Keratinocyte (primary cell): Measurements from ENCODE around the gene ZNF526. TPM values are rescaled to one million over a fixed set of nuclear protein-coding genes. Genes with fewer than 3 reads are reported as not detected.

ENCODE experiments used
- DNase-seq: peaks from one replicate; pipeline ENCODE4 v3.0.0-alpha.2; 2011; ENCODE audit warnings: low read depth, missing footprints, low spot score
- FAIRE-seq: peaks from 2 replicates; lab custom pipeline; 2011; peaks lifted over from hg19 to GRCh38; lab: Jason Lieb, UNC
- H2AFZ ChIP-seq: 2 replicates; pipeline ENCODE4 v1.6.0; 2012; ENCODE audit warnings: low read length, control low read depth, inconsistent platforms; ENCODE audit not compliant: control insufficient read depth
- H3K27ac ChIP-seq: 2 replicates; pipeline ENCODE4 v1.5.1; 2011; ENCODE audit warnings: low read length; ENCODE audit not compliant: control insufficient read depth, insufficient read depth
- H3K27me3 ChIP-seq: 3 replicates; pipeline ENCODE4 v1.6.0; 2011; ENCODE audit warnings: low read length; ENCODE audit not compliant: control insufficient read depth, insufficient read depth; ENCODE audit errors: extremely low read depth
- H3K36me3 ChIP-seq, 2 experiments: 2 replicates in 1 of 2; 3 replicates in 1 of 2; pipeline ENCODE4 v1.5.1; 2011; ENCODE audit warnings: low read length in 2 of 2, mild to moderate bottlenecking in 1 of 2; ENCODE audit not compliant: control insufficient read depth in 2 of 2, insufficient read depth in 2 of 2; ENCODE audit errors: extremely low read depth in 1 of 2
- H3K4me1 ChIP-seq: 3 replicates; pipeline ENCODE4 v1.5.1; 2011; ENCODE audit warnings: low read length; ENCODE audit not compliant: control insufficient read depth, insufficient read depth; ENCODE audit errors: extremely low read depth
- H3K4me2 ChIP-seq: 3 replicates; pipeline ENCODE4 v1.6.0; 2011; ENCODE audit warnings: low read depth, low read length; ENCODE audit not compliant: control insufficient read depth, insufficient read depth; ENCODE audit errors: extremely low read depth
- H3K4me3 ChIP-seq, 3 experiments: fragments of 200-600 bp in 1 of 3; sonication (generic) in 1 of 3; 2 replicates in 2 of 3; 3 replicates in 1 of 3; pipeline ENCODE4 v1.5.1; 2011 to 2016; ENCODE audit warnings: low read length in 3 of 3, mild to moderate bottlenecking in 3 of 3, control low read depth in 2 of 3, inconsistent platforms in 1 of 3, low read depth in 1 of 3, mixed read lengths in 1 of 3, mixed run types in 1 of 3, moderate library complexity in 1 of 3; ENCODE audit not compliant: control insufficient read depth in 2 of 3, insufficient read depth in 2 of 3; ENCODE audit errors: extremely low read depth in 1 of 3
- H3K79me2 ChIP-seq: 2 replicates; pipeline ENCODE4 v1.6.0; 2012; ENCODE audit warnings: low read length; ENCODE audit not compliant: control insufficient read depth, insufficient read depth
- H3K9ac ChIP-seq: 3 replicates; pipeline ENCODE4 v1.6.0; 2011; ENCODE audit warnings: low read length; ENCODE audit not compliant: control insufficient read depth, insufficient read depth; ENCODE audit errors: extremely low read depth
- H3K9me1 ChIP-seq: 3 replicates; pipeline ENCODE4 v1.6.0; 2011; ENCODE audit warnings: low read length; ENCODE audit not compliant: control insufficient read depth, insufficient read depth; ENCODE audit errors: extremely low read depth
- H3K9me3 ChIP-seq: 2 replicates; pipeline ENCODE4 v1.5.1; 2012; ENCODE audit warnings: low read depth, low read length; ENCODE audit not compliant: control insufficient read depth
- H4K20me1 ChIP-seq: 3 replicates; pipeline ENCODE4 v1.6.0; 2011; ENCODE audit warnings: low read length; ENCODE audit not compliant: control insufficient read depth, insufficient read depth; ENCODE audit errors: extremely low read depth
- EZH2 ChIP-seq: IDR thresholded peaks from one replicate; pipeline ENCODE4 v1.6.1; 2012; ENCODE audit warnings: inconsistent platforms, mild to moderate bottlenecking, low read length, moderate library complexity
- dilution Hi-C: fragments of 300-500 bp; cut with MboI; formaldehyde crosslinking; loops from one replicate; pipeline ENCODE4 v1.7.0; 2020; ENCODE audit warnings: low sequenced_read_pairs; ENCODE audit not compliant: extremely low pct_ligation_motif_present
- polyA plus RNA-seq, 5 experiments: library from polyadenylated mRNA; depleted of rRNA in 3 of 5; stranded (reverse) in 3 of 5; stranded (forward) in 1 of 5; unstranded in 1 of 5; fragments of >200 nt; gene quantifications; 1 replicate in 1 of 5; 2 replicates in 3 of 5; 3 replicates in 1 of 5; pipeline versions ENCODE4 v1.2.1 to v1.2.3, GENCODE V29; 2011 to 2012; ENCODE audit warnings: missing spikeins in 2 of 5, low read depth in 1 of 5, low replicate concordance in 1 of 5
- TF ChIP-seq, protein P1 (sequence below), 3 experiments: IDR thresholded peaks in 1 of 3; conservative IDR thresholded peaks in 1 of 3; optimal IDR thresholded peaks in 1 of 3; 2 replicates in 2 of 3; 3 replicates in 1 of 3; pipeline versions ENCODE3 to v1.5.1; 2011; ENCODE audit warnings: low read length in 3 of 3, mild to moderate bottlenecking in 3 of 3, moderate library complexity in 2 of 3, control low read depth in 1 of 3, inconsistent platforms in 1 of 3; ENCODE audit not compliant: insufficient read depth in 2 of 3; ENCODE audit errors: extremely low read depth in 1 of 3

ZNF526 gene
- polyA plus RNA-seq, 1 donor (not counting 4 experiments of a cell fraction or from before 2014, with no cell fraction given) = 5.4 TPM

- Histone ChIP-seq H3K4me1 (peaks cover 17% of the 10 kb centered on the region), H3K9me1 (no peaks in the 10 kb centered on the region), H3K27ac (peak overlapping the region; percentile 57), H3K9ac (peak overlapping the region; percentile 40), H3K4me2 (peak overlapping the region; percentile 42), H4K20me1 (no peaks in the 10 kb centered on the region), H3K36me3 (peaks cover 2 to 3% of the 10 kb centered on the region in 2 experiments), H2AFZ (no peak overlapping the region), H3K27me3 (no peaks in the 10 kb centered on the region), H3K4me3 (no peak overlapping the region), H3K79me2 (no peaks in the 10 kb centered on the region), H3K9me3 (peaks cover 2% of the 10 kb centered on the region)
- TF ChIP-seq, protein P1, sequence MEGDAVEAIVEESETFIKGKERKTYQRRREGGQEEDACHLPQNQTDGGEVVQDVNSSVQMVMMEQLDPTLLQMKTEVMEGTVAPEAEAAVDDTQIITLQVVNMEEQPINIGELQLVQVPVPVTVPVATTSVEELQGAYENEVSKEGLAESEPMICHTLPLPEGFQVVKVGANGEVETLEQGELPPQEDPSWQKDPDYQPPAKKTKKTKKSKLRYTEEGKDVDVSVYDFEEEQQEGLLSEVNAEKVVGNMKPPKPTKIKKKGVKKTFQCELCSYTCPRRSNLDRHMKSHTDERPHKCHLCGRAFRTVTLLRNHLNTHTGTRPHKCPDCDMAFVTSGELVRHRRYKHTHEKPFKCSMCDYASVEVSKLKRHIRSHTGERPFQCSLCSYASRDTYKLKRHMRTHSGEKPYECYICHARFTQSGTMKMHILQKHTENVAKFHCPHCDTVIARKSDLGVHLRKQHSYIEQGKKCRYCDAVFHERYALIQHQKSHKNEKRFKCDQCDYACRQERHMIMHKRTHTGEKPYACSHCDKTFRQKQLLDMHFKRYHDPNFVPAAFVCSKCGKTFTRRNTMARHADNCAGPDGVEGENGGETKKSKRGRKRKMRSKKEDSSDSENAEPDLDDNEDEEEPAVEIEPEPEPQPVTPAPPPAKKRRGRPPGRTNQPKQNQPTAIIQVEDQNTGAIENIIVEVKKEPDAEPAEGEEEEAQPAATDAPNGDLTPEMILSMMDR (optimal IDR thresholded peaks at IDR 0.05 in 1 of 3, IDR thresholded peaks at IDR 0.05 in 1 of 3, conservative IDR thresholded peaks at IDR 0.05 in 1 of 3; ENCODE audit: extremely low read depth in 1 of 3, insufficient read depth in 2 of 3, low read length in 3 of 3) = no peak
- TF ChIP-seq EZH2 = no peak
- FAIRE-seq = peak; percentile 98
- dilution Hi-C loops = no loop called here
- no peak for DNase-seq
These were observed 28.3 kb upstream of the ZNF526 start for GRCh38 chr19:42191855-42192254.

DNA sequence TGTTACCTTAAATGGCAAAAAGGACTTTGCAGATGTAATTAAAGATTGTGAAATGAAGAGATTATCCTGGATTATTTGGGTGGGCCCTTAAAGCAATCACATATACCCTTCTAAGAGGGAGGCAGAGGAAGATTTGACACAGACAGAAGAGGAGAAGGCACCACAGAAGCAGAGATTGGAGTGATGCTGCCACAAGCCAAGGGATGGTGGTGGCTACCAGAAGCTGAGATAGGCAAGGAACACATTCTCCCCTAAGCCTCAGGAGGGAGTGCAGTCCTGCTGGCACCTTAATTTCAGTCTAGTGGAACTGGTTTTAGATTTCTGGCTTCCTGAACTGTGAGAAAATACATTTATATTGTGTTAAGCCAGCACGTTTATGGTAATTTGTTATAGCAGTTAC lies 26.8 kb upstream of the ZNF526 start:
- DNase-seq = no peak
- H3K79me2 ChIP-seq = no peaks in the 10 kb centered on the region
- no peak overlapping the region for H3K9ac ChIP-seq
- no peak overlapping the region for H3K4me3 ChIP-seq
- peaks cover 25% of the 10 kb centered on the region for H3K4me1 ChIP-seq
- no peaks in the 10 kb centered on the region for H3K27me3 ChIP-seq
- no peaks in the 10 kb centered on the region for H3K9me1 ChIP-seq
- no peaks in the 10 kb centered on the region for H4K20me1 ChIP-seq
- no peak for FAIRE-seq
- dilution Hi-C loops = no loop called here
- H3K27ac ChIP-seq = no peak overlapping the region
- H3K4me2 ChIP-seq = no peak overlapping the region
- TF ChIP-seq, protein P1 (optimal IDR thresholded peaks at IDR 0.05 in 1 of 3, IDR thresholded peaks at IDR 0.05 in 1 of 3, conservative IDR thresholded peaks at IDR 0.05 in 1 of 3; ENCODE audit: extremely low read depth in 1 of 3, insufficient read depth in 2 of 3, low read length in 3 of 3) = no peak
- TF ChIP-seq EZH2 = no peak
- H2AFZ ChIP-seq = no peak overlapping the region
- H3K9me3 ChIP-seq = peaks cover 2% of the 10 kb centered on the region
- peaks cover 9% of the 10 kb centered on the region in 2 experiments for H3K36me3 ChIP-seq
